HG02852 (cell line): Measurements from ENCODE around the gene PAQR4.
"Not testable (repeated sequence)": the region's sequence is repeated elsewhere in the genome, so short reads cannot be mapped to it uniquely, and the experiment has no call there.

Source experiments
- ATAC-seq: cut with Tn5 transposase; IDR thresholded peaks from one replicate; pipeline ENCODE4 v1.9.1; 2021; ENCODE audit warnings: mild to moderate bottlenecking, moderate library complexity; ENCODE audit not compliant: unreplicated experiment

The PAQR4 gene

GRCh38 chr16:2943716-2944115 lies 25.4 kb upstream of the PAQR4 start:
- ATAC-seq = not testable (repeated sequence)

- ATAC-seq = no peak
Observed at GRCh38 chr16:2946649-2947048, 22.5 kb upstream of the PAQR4 start.

GRCh38 chr16:2948807-2949704 lies 20.1 kb upstream of the PAQR4 start:
- ATAC-seq = no peak

- ATAC-seq = no peak
Observed at GRCh38 chr16:2949705-2950352, 19.3 kb upstream of the PAQR4 start.

- no peak for ATAC-seq
Observed at GRCh38 chr16:2950353-2950724, 18.8 kb upstream of the PAQR4 start.

- ATAC-seq = no peak
Observed at GRCh38 chr16:2950773-2951172, 18.4 kb upstream of the PAQR4 start.

GRCh38 chr16:2952679-2953078 lies 16.5 kb upstream of the PAQR4 start:
- ATAC-seq = no peak

- no peak for ATAC-seq
Observed at GRCh38 chr16:2953706-2954627, 15.2 kb upstream of the PAQR4 start.

- ATAC-seq = no peak
Observed at GRCh38 chr16:2954656-2955381, 14.3 kb upstream of the PAQR4 start.

- ATAC-seq = no peak
Observed at GRCh38 chr16:2955438-2955778, 13.7 kb upstream of the PAQR4 start.

- no peak for ATAC-seq
Observed at GRCh38 chr16:2955779-2956578, 13.2 kb upstream of the PAQR4 start.

- ATAC-seq = no peak
Observed at GRCh38 chr16:2956579-2956956, 12.6 kb upstream of the PAQR4 start.

- ATAC-seq = no peak
Observed at GRCh38 chr16:2959206-2959605, 9.9 kb upstream of the PAQR4 start.

GRCh38 chr16:2960183-2961010 lies 8.8 kb upstream of the PAQR4 start:
- no peak for ATAC-seq

- no peak for ATAC-seq
Observed at GRCh38 chr16:2962334-2963073, 6.6 kb upstream of the PAQR4 start.

GRCh38 chr16:2963074-2963722 lies 6.0 kb upstream of the PAQR4 start:
- no peak for ATAC-seq

GRCh38 chr16:2963723-2964474 lies 5.2 kb upstream of the PAQR4 start, which contains the start of gene KREMEN2:
Gene KREMEN2, plus strand, starts transcription at chr16:2964275. Its CDS starts 246 bp downstream, at chr16:2964521.
- no peak for ATAC-seq
